ENCODE data around the gene RBPJ. TPM values are rescaled to one million over a fixed set of nuclear protein-coding genes. Genes with fewer than 3 reads are reported as not detected.

RBPJ gene
- polyA plus RNA-seq, 1 donor from 2014 or later = 89.8 TPM

GRCh38 chr4:26441771-26442170 lies 121.0 kb downstream of the RBPJ start:
- Histone ChIP-seq H3K9me3 (ENCODE audit: low read length) (peaks cover 4% of the 10 kb centered on the region), H3K79me2 (replicated peaks; ENCODE audit: insufficient read depth, low read length) (no peaks in the 10 kb centered on the region), H3K9ac (ENCODE audit: low read length) (no peak overlapping the region), H3K36me3 (ENCODE audit: insufficient read depth, low read length) (no peaks in the 10 kb centered on the region), H3K9me2 (ENCODE audit: insufficient read depth, low read length) (no peaks in the 10 kb centered on the region), H3F3A (ENCODE audit: insufficient read depth, low read length, poor library complexity, severe bottlenecking) (no peaks in the 10 kb centered on the region), H3K27me3 (ENCODE audit: insufficient read depth, low read depth, low read length) (no peaks in the 10 kb centered on the region), H3K4me3 (ENCODE audit: low read length) (no peak overlapping the region), H3K27ac (ENCODE audit: low read length) (no peak overlapping the region), H2AFZ (ENCODE audit: low read depth, low read length) (no peak overlapping the region), H4K20me1 (ENCODE audit: insufficient read depth) (no peaks in the 10 kb centered on the region), H3K4me2 (ENCODE audit: low read length) (no peak overlapping the region)
- no peak for TF ChIP-seq REST (IDR thresholded peaks at IDR 0.05; ENCODE audit: borderline replicate concordance)
- no peak for TF ChIP-seq EZH2 (IDR thresholded peaks at IDR 0.05; ENCODE audit: borderline replicate concordance, insufficient read depth, low read length, poor library complexity, severe bottlenecking)
- no peak for TF ChIP-seq POLR2AphosphoS5 (IDR thresholded peaks at IDR 0.05)
- no peak for TF ChIP-seq TAF1 (IDR thresholded peaks at IDR 0.05; ENCODE audit: low read depth)
- TF ChIP-seq SMC3 (conservative IDR thresholded peaks at IDR 0.05; ENCODE audit: poor library complexity) = no peak
- no peak for TF ChIP-seq RAD21 (conservative IDR thresholded peaks at IDR 0.05)
- TF ChIP-seq MXI1 (conservative IDR thresholded peaks at IDR 0.05; ENCODE audit: poor library complexity, severe bottlenecking) = no peak
- TF ChIP-seq CTCF (IDR thresholded peaks at IDR 0.05; ENCODE audit: poor library complexity, severe bottlenecking) = no peak
- TF ChIP-seq EP300 (conservative IDR thresholded peaks at IDR 0.05; ENCODE audit: poor library complexity, severe bottlenecking) = no peak

GRCh38 chr4:26447378-26447777 lies 126.6 kb downstream of the RBPJ start:
- Histone ChIP-seq H3K9ac (ENCODE audit: low read length) (no peak overlapping the region), H3K79me2 (replicated peaks; ENCODE audit: insufficient read depth, low read length) (no peaks in the 10 kb centered on the region), H2AFZ (ENCODE audit: low read depth, low read length) (no peak overlapping the region), H3K4me3 (ENCODE audit: low read length) (no peak overlapping the region), H3F3A (ENCODE audit: insufficient read depth, low read length, poor library complexity, severe bottlenecking) (no peaks in the 10 kb centered on the region), H3K9me3 (ENCODE audit: low read length) (peaks cover 4% of the 10 kb centered on the region), H3K27me3 (ENCODE audit: insufficient read depth, low read depth, low read length) (no peaks in the 10 kb centered on the region), H3K36me3 (ENCODE audit: insufficient read depth, low read length) (no peaks in the 10 kb centered on the region), H3K27ac (ENCODE audit: low read length) (no peak overlapping the region), H4K20me1 (ENCODE audit: insufficient read depth) (no peaks in the 10 kb centered on the region), H3K4me2 (ENCODE audit: low read length) (no peak overlapping the region), H3K9me2 (ENCODE audit: insufficient read depth, low read length) (no peaks in the 10 kb centered on the region)
- TF ChIP-seq TAF1 (IDR thresholded peaks at IDR 0.05; ENCODE audit: low read depth) = no peak
- TF ChIP-seq RAD21 (conservative IDR thresholded peaks at IDR 0.05) = no peak
- no peak for TF ChIP-seq MXI1 (conservative IDR thresholded peaks at IDR 0.05; ENCODE audit: poor library complexity, severe bottlenecking)
- no peak for TF ChIP-seq POLR2AphosphoS5 (IDR thresholded peaks at IDR 0.05)
- TF ChIP-seq EP300 (conservative IDR thresholded peaks at IDR 0.05; ENCODE audit: poor library complexity, severe bottlenecking) = no peak
- no peak for TF ChIP-seq SMC3 (conservative IDR thresholded peaks at IDR 0.05; ENCODE audit: poor library complexity)
- TF ChIP-seq EZH2 (IDR thresholded peaks at IDR 0.05; ENCODE audit: borderline replicate concordance, insufficient read depth, low read length, poor library complexity, severe bottlenecking) = no peak
- no peak for TF ChIP-seq REST (IDR thresholded peaks at IDR 0.05; ENCODE audit: borderline replicate concordance)
- no peak for TF ChIP-seq CTCF (IDR thresholded peaks at IDR 0.05; ENCODE audit: poor library complexity, severe bottlenecking)

Data from neural cell (in vitro differentiated cells).